SH-SY5Y (cell line): ENCODE results near the gene ADRB2.

Source experiments
- GATA2 ChIP-seq: IDR thresholded peaks from 2 replicates; pipeline ENCODE4 v1.6.1; 2011; ENCODE audit warnings: mild to moderate bottlenecking, low read depth, low read length
- GATA3 ChIP-seq: IDR thresholded peaks from 2 replicates; pipeline ENCODE4 v1.6.1; 2011; ENCODE audit warnings: low read depth, mild to moderate bottlenecking, low read length, moderate library complexity

DNA sequence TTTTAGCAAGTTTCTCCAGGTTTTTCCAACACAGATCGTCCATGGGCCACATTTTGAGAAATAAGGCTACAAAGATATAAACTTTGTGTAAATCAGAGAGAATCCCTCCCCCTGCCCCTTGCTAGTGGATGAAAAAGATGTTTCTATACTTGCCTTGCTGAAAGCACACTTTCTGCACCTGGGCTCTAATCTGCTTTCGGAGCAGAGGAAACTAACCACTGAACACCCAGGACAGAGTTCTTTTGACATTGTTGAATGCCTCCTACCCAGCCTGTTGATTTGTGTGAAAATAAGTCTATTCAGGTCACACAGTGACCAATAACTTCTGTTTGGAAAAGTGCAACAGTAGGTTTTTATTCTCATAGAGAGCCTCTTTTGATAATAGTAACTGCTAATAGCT lies 7.5 kb downstream of the ADRB2 start:
- TF ChIP-seq GATA2: no peak
- TF ChIP-seq GATA3: no peak
